ENCODE data around the gene MAB21L4. TPM values are rescaled to one million over a fixed set of nuclear protein-coding genes. Genes with fewer than 3 reads are reported as not detected.

The MAB21L4 gene
- polyA plus RNA-seq, 1 of the 3 experiments (the other 2 are of a cell fraction) = not detected

GRCh38 chr2:240898731-240899467, 2.9 kb upstream of the MAB21L4 start:
- H3K4me2 ChIP-seq = no peak overlapping the region
- H3K9me3 ChIP-seq = no peaks in the 10 kb centered on the region
- ChIA-PET CTCF (interaction anchor here (1.2 to 4.1 kb wide), 4 partner anchors 17 to 179 kb away, joined by 3 to 29 read pairs (median 6); no protein-coding TSS in a partner anchor), POLR2A (no interaction called here)
- H3K4me3 ChIP-seq (ENCODE audit: low read depth in 2 of 2, low read length in 1 of 2) = no peak overlapping the region
- no peaks in the 10 kb centered on the region for H3K36me3 ChIP-seq (replicated peaks in 1 of 2; ENCODE audit: control insufficient read depth in 1 of 2, insufficient read depth in 2 of 2, low read length in 1 of 2)
- H3K9ac ChIP-seq = no peak overlapping the region
- TF ChIP-seq MEF2A (IDR thresholded peaks at IDR 0.05; ENCODE audit: borderline replicate concordance, low read depth) (no peak), IRF3 (IDR thresholded peaks at IDR 0.05; ENCODE audit: low read depth, low read length) (no peak), REST (IDR thresholded peaks at IDR 0.05; ENCODE audit: low read depth, low read length) (no peak), GABPA (IDR thresholded peaks at IDR 0.05; ENCODE audit: low read depth) (no peak), ELF1 (IDR thresholded peaks at IDR 0.05) (no peak), POLR2AphosphoS5 (IDR thresholded peaks at IDR 0.05; ENCODE audit: low read depth, low read length) (no peak), MAX (IDR thresholded peaks at IDR 0.05; ENCODE audit: low read depth) (no peak), USF2 (IDR thresholded peaks at IDR 0.05; ENCODE audit: borderline replicate concordance, low read depth, low read length) (no peak), FOXM1 (IDR thresholded peaks at IDR 0.05; ENCODE audit: low read depth) (no peak), USF1 (IDR thresholded peaks at IDR 0.05; ENCODE audit: borderline replicate concordance, low read depth) (no peak), NFIC (IDR thresholded peaks at IDR 0.05; ENCODE audit: borderline replicate concordance) (no peak), FOSL2 (IDR thresholded peaks at IDR 0.05; ENCODE audit: borderline replicate concordance, low read depth) (no peak), MXI1 (IDR thresholded peaks at IDR 0.05; ENCODE audit: low read depth, low read length) (no peak), CTCF (IDR thresholded peaks at IDR 0.05) (no peak), FOXJ3 (CRISPR knock-in tag; IDR thresholded peaks at IDR 0.05) (no peak), RCOR1 (IDR thresholded peaks at IDR 0.05; ENCODE audit: low read length) (no peak), GATA2 (CRISPR knock-in tag; IDR thresholded peaks at IDR 0.05) (no peak)
- no peak overlapping the region for H2AFZ ChIP-seq (ENCODE audit: low read depth)
- H3K9me2 ChIP-seq = no peaks in the 10 kb centered on the region
- H4K20me1 ChIP-seq (ENCODE audit: insufficient read depth) = no peaks in the 10 kb centered on the region
- no peak for DNase-seq
- WGBS (ENCODE audit: low lambda C conversion rate) = 70% methylated on average over 14 of the region's 23 CpGs
- H3K27me3 ChIP-seq (ENCODE audit: insufficient read depth) = no peaks in the 10 kb centered on the region
- H3F3A ChIP-seq (replicated peaks; ENCODE audit: insufficient read depth) = no peaks in the 10 kb centered on the region
- H3K27ac ChIP-seq (ENCODE audit: low read depth in 2 of 2, low read length in 1 of 2) = no peak overlapping the region
- no peaks in the 10 kb centered on the region for H3K79me2 ChIP-seq (ENCODE audit: insufficient read depth)
- H3K4me1 ChIP-seq (ENCODE audit: control insufficient read depth in 1 of 2, insufficient read depth in 2 of 2, low read depth in 1 of 2, low read length in 1 of 2) = peaks cover 0 to 35% of the 10 kb centered on the region in 2 experiments; a peak in 1 of 4 replicates
